H1 (cell line): ENCODE measurements around the gene TTLL9. TPM values are rescaled to one million over a fixed set of nuclear protein-coding genes. Genes with fewer than 3 reads are reported as not detected.

ENCODE experiments used
- CTCF ChIA-PET: fragments of 300-600 bp; sonication (Branson Sonifier 250); formaldehyde crosslinking; loops from one replicate; lab custom pipeline; 2021; ENCODE audit not compliant: partially characterized antibody; lab: Charles Lee
- POLR2A ChIA-PET: fragments of 300-600 bp; sonication (Branson Sonifier 250); formaldehyde crosslinking; loops from one replicate; lab custom pipeline; 2021; ENCODE audit warnings: inconsistent platforms; ENCODE audit not compliant: partially characterized antibody; lab: Charles Lee
- DNase-seq, 2 experiments: peaks; one replicate each; pipeline versions ENCODE4 v3.0.0 to v3.0.0-alpha.2; 2010 to 2022; ENCODE audit warnings: low spot score in 2 of 2, low read depth in 1 of 2, mixed read lengths in 1 of 2
- FAIRE-seq: peaks from 2 replicates; lab custom pipeline; 2011; peaks lifted over from hg19 to GRCh38; lab: Jason Lieb, UNC
- H2AFZ ChIP-seq: 2 replicates; pipeline ENCODE4 v1.8.1; 2012; ENCODE audit warnings: low read length, inconsistent platforms
- H2AK5ac ChIP-seq: 2 replicates; pipeline ENCODE4 v1.6.1; 2013; ENCODE audit warnings: low read depth, low read length
- H2BK120ac ChIP-seq: replicated peaks from 2 replicates; pipeline ENCODE3; 2013; ENCODE audit warnings: low read depth, low read length, inconsistent platforms
- H2BK12ac ChIP-seq: 2 replicates; pipeline ENCODE4 v1.6.1; 2013; ENCODE audit warnings: low read depth, low read length
- H2BK15ac ChIP-seq: 2 replicates; pipeline ENCODE4 v1.6.1; 2013; ENCODE audit warnings: low read length
- H2BK20ac ChIP-seq: 2 replicates; pipeline ENCODE4 v1.6.1; 2013; ENCODE audit warnings: low read length
- H2BK5ac ChIP-seq: 2 replicates; pipeline ENCODE4 v1.6.1; 2013; ENCODE audit warnings: low read depth, low read length
- H3K14ac ChIP-seq: 2 replicates; pipeline ENCODE4 v1.6.1; 2013; ENCODE audit warnings: inconsistent platforms; ENCODE audit not compliant: insufficient read length
- H3K18ac ChIP-seq: 2 replicates; pipeline ENCODE4 v1.6.1; 2013; ENCODE audit warnings: low read length; ENCODE audit errors: extremely low read depth
- H3K23ac ChIP-seq: 2 replicates; pipeline ENCODE4 v1.6.1; 2013; ENCODE audit warnings: inconsistent platforms; ENCODE audit not compliant: insufficient read length
- H3K23me2 ChIP-seq: 2 replicates; pipeline ENCODE4 v1.6.1; 2013; ENCODE audit warnings: low read depth, low read length
- H3K27ac ChIP-seq: 2 replicates; pipeline ENCODE4 v1.6.1; 2011; ENCODE audit warnings: low read depth, low read length, inconsistent platforms
- H3K27me3 ChIP-seq, 4 experiments: replicated peaks in 1 of 4; 1 replicate in 1 of 4; 2 replicates in 3 of 4; pipeline versions ENCODE4 v1.6.1 to v1.8.1; 2011 to 2013; ENCODE audit warnings: low read length in 3 of 4, mild to moderate bottlenecking in 3 of 4, inconsistent platforms in 2 of 4, mixed read lengths in 2 of 4, moderate library complexity in 1 of 4; ENCODE audit not compliant: control insufficient read depth in 3 of 4, insufficient read depth in 3 of 4; ENCODE audit errors: extremely low read depth in 1 of 4
- H3K36me3 ChIP-seq, 4 experiments: 2 replicates each; pipeline versions ENCODE4 v1.6.1 to v1.8.1; 2011 to 2013; ENCODE audit warnings: mild to moderate bottlenecking in 4 of 4, low read length in 3 of 4, moderate library complexity in 2 of 4, control low read depth in 1 of 4, inconsistent platforms in 1 of 4; ENCODE audit not compliant: insufficient read depth in 4 of 4, control insufficient read depth in 2 of 4
- H3K4ac ChIP-seq: replicated peaks from 2 replicates; pipeline ENCODE3; 2013; ENCODE audit warnings: low read length, low read depth, mixed read lengths, inconsistent platforms; ENCODE audit not compliant: insufficient read length
- H3K4me1 ChIP-seq, 4 experiments: replicated peaks in 1 of 4; 1 replicate in 1 of 4; 2 replicates in 3 of 4; pipeline versions ENCODE4 v1.6.1 to v1.8.1; 2011 to 2013; ENCODE audit warnings: low read length in 3 of 4, inconsistent platforms in 2 of 4, mixed read lengths in 1 of 4; ENCODE audit not compliant: insufficient read depth in 4 of 4, control insufficient read depth in 3 of 4
- H3K4me2 ChIP-seq, 2 experiments: 2 replicates each; pipeline versions ENCODE4 v1.6.1 to v1.8.1; 2011 to 2013; ENCODE audit warnings: low read depth in 2 of 2, low read length in 2 of 2, control low read depth in 1 of 2, inconsistent platforms in 1 of 2, mild to moderate bottlenecking in 1 of 2; ENCODE audit not compliant: insufficient read depth in 1 of 2
- H3K4me3 ChIP-seq, 4 experiments: fragments of 200-600, 300-600 bp in 1 of 4; sonication (generic), shearing (Covaris generic), sonication (Bioruptor Twin) in 1 of 4; 2 replicates each; pipeline versions ENCODE4 v1.5.1 to v1.8.1; 2011 to 2016; ENCODE audit warnings: low read length in 4 of 4, low read depth in 3 of 4, control low read depth in 2 of 4, inconsistent platforms in 2 of 4, mild to moderate bottlenecking in 2 of 4, mixed read lengths in 1 of 4, moderate library complexity in 1 of 4; ENCODE audit not compliant: insufficient read depth in 2 of 4; ENCODE audit errors: extremely low read depth in 1 of 4
- H3K56ac ChIP-seq: replicated peaks from 2 replicates; pipeline ENCODE3; 2013; ENCODE audit warnings: low read depth, mild to moderate bottlenecking, mixed read lengths, low read length, inconsistent platforms; ENCODE audit not compliant: insufficient read length
- H3K79me1 ChIP-seq: 2 replicates; pipeline ENCODE4 v1.6.1; 2013; ENCODE audit warnings: low read depth, low read length, control low read depth
- H3K79me2 ChIP-seq, 2 experiments: 2 replicates each; pipeline versions ENCODE4 v1.6.1 to v1.8.1; 2012 to 2013; ENCODE audit warnings: low read length in 2 of 2, mild to moderate bottlenecking in 2 of 2, inconsistent platforms in 1 of 2; ENCODE audit not compliant: insufficient read depth in 2 of 2, control insufficient read depth in 1 of 2
- H3K9ac ChIP-seq, 4 experiments: replicated peaks in 1 of 4; 1 replicate in 1 of 4; 2 replicates in 3 of 4; pipeline versions ENCODE4 v1.6.1 to v1.8.1; 2011 to 2013; ENCODE audit warnings: low read depth in 3 of 4, low read length in 3 of 4, control low read depth in 2 of 4, mild to moderate bottlenecking in 2 of 4, moderate library complexity in 2 of 4, inconsistent platforms in 1 of 4; ENCODE audit errors: extremely low read depth in 1 of 4
- H3K9me3 ChIP-seq, 2 experiments: 2 replicates each; pipeline versions ENCODE4 v1.6.1 to v1.8.1; 2012 to 2013; ENCODE audit warnings: mild to moderate bottlenecking in 2 of 2, moderate library complexity in 2 of 2, control low read depth in 1 of 2, inconsistent platforms in 1 of 2, low read depth in 1 of 2, low read length in 1 of 2, mixed read lengths in 1 of 2; ENCODE audit not compliant: insufficient read depth in 2 of 2
- H4K20me1 ChIP-seq, 2 experiments: replicated peaks in 1 of 2; 2 replicates each; pipeline versions ENCODE3 to v1.8.1; 2011 to 2013; ENCODE audit warnings: inconsistent platforms in 2 of 2, low read length in 2 of 2, mild to moderate bottlenecking in 1 of 2; ENCODE audit not compliant: insufficient read depth in 2 of 2, control insufficient read depth in 1 of 2
- H4K5ac ChIP-seq: 2 replicates; pipeline ENCODE4 v1.6.1; 2013; ENCODE audit warnings: low read length, low read depth, mixed read lengths, inconsistent platforms; ENCODE audit not compliant: insufficient read length
- H4K8ac ChIP-seq: 2 replicates; pipeline ENCODE4 v1.8.0; 2013; ENCODE audit warnings: mild to moderate bottlenecking, moderate library complexity, low read length, inconsistent platforms; ENCODE audit not compliant: insufficient read depth; ENCODE audit errors: extremely low read depth
- H4K91ac ChIP-seq: replicated peaks from 2 replicates; pipeline ENCODE3; 2013; ENCODE audit warnings: low read length, mixed read lengths, inconsistent platforms; ENCODE audit not compliant: insufficient read length
- HDAC6 ChIP-seq: IDR thresholded peaks from one replicate; pipeline ENCODE4 v1.7.1; 2012; ENCODE audit warnings: low read depth, mild to moderate bottlenecking, inconsistent platforms, low read length, moderate library complexity
- TEAD4 ChIP-seq: IDR thresholded peaks from 2 replicates; pipeline ENCODE4 v1.6.1; 2012; ENCODE audit warnings: low read depth, low read length, inconsistent platforms, mixed read lengths
- WGBS, 2 experiments: shearing (Covaris generic) in 1 of 2; methylation state at CpG; one replicate each; pipeline versions ENCODE4 v1.1.6 to v1.1.7; 2013 to 2015; ENCODE audit warnings: low lambda C conversion rate in 2 of 2, mixed read lengths in 2 of 2, inconsistent platforms in 1 of 2, low coverage in 1 of 2, missing lambda C conversion rate in 1 of 2; ENCODE audit not compliant: insufficient replicate concordance in 2 of 2, insufficient coverage in 1 of 2, insufficient read length in 1 of 2; ENCODE audit errors: extremely low coverage in 1 of 2, missing lambda C conversion rate in 1 of 2; 5-methylcytosine and 5-hydroxymethylcytosine counted together
- polyA plus RNA-seq, 7 experiments: library from polyadenylated mRNA; depleted of rRNA in 3 of 7; stranded (reverse) in 5 of 7; unstranded in 2 of 7; fragments of >200 nt in 5 of 7; fragments of 200-250 nt in 2 of 7; gene quantifications; 1 replicate in 5 of 7; 2 replicates in 1 of 7; 4 replicates in 1 of 7; pipeline versions ENCODE4 v1.2.1 to v1.2.3, GENCODE V29; 2011 to 2013; ENCODE audit warnings: missing spikeins in 2 of 7, mixed read lengths in 2 of 7
- total RNA-seq: library from RNA; stranded (reverse); fragmentation: NEBNext Ultra II Directional; extraction: Animal tissue kit (Norgen Biotek cat#: 25700); gene quantifications from 2 replicates; pipeline ENCODE4 v1.2.1, GENCODE V29; 2021

TTLL9 gene
- total and polyA plus RNA-seq, 2 of the 8 experiments (the other 6 are each of a cell fraction or from before 2014, with no cell fraction given), result 0.06 TPM; not detected in 1

- Histone ChIP-seq H3K27me3 (peaks cover 0 to 8% (median 2%) of the 10 kb centered on the region in 4 experiments; a peak in 4 of 7 replicates), H3K79me1 (no peaks in the 10 kb centered on the region), H3K27ac (no peak overlapping the region), H3K9ac (no peak overlapping the region; a peak in 1 of 7 replicates), H3K56ac (no peak overlapping the region), H3K18ac (no peak overlapping the region), H2AK5ac (no peak overlapping the region), H4K5ac (no peak overlapping the region), H2BK20ac (no peak overlapping the region), H2AFZ (no peak overlapping the region), H3K36me3 (no peaks in the 10 kb centered on the region), H2BK12ac (no peak overlapping the region), H3K4me2 (no peak overlapping the region), H3K4ac (no peak overlapping the region), H4K20me1 (peaks cover 3 to 5% of the 10 kb centered on the region in 2 experiments), H2BK5ac (no peak overlapping the region), H4K8ac (no peak overlapping the region), H3K79me2 (no peaks in the 10 kb centered on the region), H2BK120ac (no peak overlapping the region), H3K23me2 (peaks cover 4% of the 10 kb centered on the region; the same call in 1 of the 2 replicates), H2BK15ac (no peak overlapping the region), H3K23ac (no peak overlapping the region), H3K9me3 (no peaks in the 10 kb centered on the region), H3K14ac (no peak overlapping the region), H4K91ac (no peak overlapping the region), H3K4me1 (peaks cover 5 to 14% (median 13%) of the 10 kb centered on the region in 4 experiments), H3K4me3 (no peak overlapping the region)
- DNase-seq (no peak), FAIRE-seq (peak; percentile 36)
- ChIA-PET POLR2A (interaction anchor here (0.9 kb wide), 1 partner anchor 19 kb away, joined by 4 read pairs; no protein-coding TSS in a partner anchor), CTCF (interaction anchor here (0.7 to 2.0 kb wide), 11 partner anchors 19 to 121 kb away, joined by 3 to 5 read pairs (median 4); partner anchors contain the start of gene PDRG1)
- TF ChIP-seq TEAD4 (0 out of 2 replicates have a peak, but pooled peaks have one; percentile 37), HDAC6 (no peak)
- 80% methylated on average over 4 of the region's 4 CpGs; no CpG with 5 or more reads in 1 of the 2 experiments for WGBS, 2 experiments
These were observed 102.1 kb downstream of the TTLL9 start for GRCh38 chr20:31972471-31973021.
